ENCODE data around the gene CLSTN1.
A peak's percentile ranks its signal among the peaks of the same experiment; 100 is the strongest.

The CLSTN1 gene

GRCh38 chr1:9822897-9823692 is 670 bp downstream of the CLSTN1 start:
- TF ChIP-seq CTCF (IDR thresholded peaks at IDR 0.05; ENCODE audit: control insufficient read depth, extremely low read depth, insufficient read depth) = no peak
- H3K4me3 ChIP-seq (ENCODE audit: low read depth, low read length) = peak overlapping the region; percentile 81
- DNase-seq (ENCODE audit: low read depth) = no peak

- DNase-seq (ENCODE audit: low read depth) = no peak
- peak overlapping the region; percentile 81 for H3K4me3 ChIP-seq (ENCODE audit: low read depth, low read length)
- no peak for TF ChIP-seq CTCF (IDR thresholded peaks at IDR 0.05; ENCODE audit: control insufficient read depth, extremely low read depth, insufficient read depth)
Measured at GRCh38 chr1:9822490-9822889, 1.3 kb downstream of the CLSTN1 start.

- no peak for DNase-seq (ENCODE audit: low read depth)
- peak overlapping the region; percentile 81 for H3K4me3 ChIP-seq (ENCODE audit: low read depth, low read length)
- no peak for TF ChIP-seq CTCF (IDR thresholded peaks at IDR 0.05; ENCODE audit: control insufficient read depth, extremely low read depth, insufficient read depth)
Measured at GRCh38 chr1:9821710-9822109, 2.1 kb downstream of the CLSTN1 start.

- H3K4me3 ChIP-seq (ENCODE audit: low read depth, low read length) = no peak overlapping the region
- DNase-seq (ENCODE audit: low read depth) = no peak
- no peak for TF ChIP-seq CTCF (IDR thresholded peaks at IDR 0.05; ENCODE audit: control insufficient read depth, extremely low read depth, insufficient read depth)
Measured at GRCh38 chr1:9820521-9820920, 3.2 kb downstream of the CLSTN1 start.

GRCh38 chr1:9817734-9818133 is 6.0 kb downstream of the CLSTN1 start:
- no peak for TF ChIP-seq CTCF (IDR thresholded peaks at IDR 0.05; ENCODE audit: control insufficient read depth, extremely low read depth, insufficient read depth)
- DNase-seq (ENCODE audit: low read depth) = no peak
- H3K4me3 ChIP-seq (ENCODE audit: low read depth, low read length) = no peak overlapping the region

- no peak overlapping the region for H3K4me3 ChIP-seq (ENCODE audit: low read depth, low read length)
- no peak for DNase-seq (ENCODE audit: low read depth)
- TF ChIP-seq CTCF (IDR thresholded peaks at IDR 0.05; ENCODE audit: control insufficient read depth, extremely low read depth, insufficient read depth) = no peak
Measured at GRCh38 chr1:9816199-9816598, 7.6 kb downstream of the CLSTN1 start.

- H3K4me3 ChIP-seq (ENCODE audit: low read depth, low read length) = no peak overlapping the region
- DNase-seq (ENCODE audit: low read depth) = no peak
- TF ChIP-seq CTCF (IDR thresholded peaks at IDR 0.05; ENCODE audit: control insufficient read depth, extremely low read depth, insufficient read depth) = no peak
Measured at GRCh38 chr1:9815150-9815549, 8.6 kb downstream of the CLSTN1 start.

Measured in LNCaP clone FGC (cell line).